Measurements from ENCODE around the gene RCOR2. TPM values are rescaled to one million over a fixed set of nuclear protein-coding genes. Genes with fewer than 3 reads are reported as not detected.
A peak's percentile ranks its signal among the peaks of the same experiment; 100 is the strongest.

Gene RCOR2
- total and polyA plus RNA-seq, 2 of the 13 experiments (the other 11 are each of a cell fraction or from before 2014, with no cell fraction given) = 8.3 to 8.5 TPM

DNA sequence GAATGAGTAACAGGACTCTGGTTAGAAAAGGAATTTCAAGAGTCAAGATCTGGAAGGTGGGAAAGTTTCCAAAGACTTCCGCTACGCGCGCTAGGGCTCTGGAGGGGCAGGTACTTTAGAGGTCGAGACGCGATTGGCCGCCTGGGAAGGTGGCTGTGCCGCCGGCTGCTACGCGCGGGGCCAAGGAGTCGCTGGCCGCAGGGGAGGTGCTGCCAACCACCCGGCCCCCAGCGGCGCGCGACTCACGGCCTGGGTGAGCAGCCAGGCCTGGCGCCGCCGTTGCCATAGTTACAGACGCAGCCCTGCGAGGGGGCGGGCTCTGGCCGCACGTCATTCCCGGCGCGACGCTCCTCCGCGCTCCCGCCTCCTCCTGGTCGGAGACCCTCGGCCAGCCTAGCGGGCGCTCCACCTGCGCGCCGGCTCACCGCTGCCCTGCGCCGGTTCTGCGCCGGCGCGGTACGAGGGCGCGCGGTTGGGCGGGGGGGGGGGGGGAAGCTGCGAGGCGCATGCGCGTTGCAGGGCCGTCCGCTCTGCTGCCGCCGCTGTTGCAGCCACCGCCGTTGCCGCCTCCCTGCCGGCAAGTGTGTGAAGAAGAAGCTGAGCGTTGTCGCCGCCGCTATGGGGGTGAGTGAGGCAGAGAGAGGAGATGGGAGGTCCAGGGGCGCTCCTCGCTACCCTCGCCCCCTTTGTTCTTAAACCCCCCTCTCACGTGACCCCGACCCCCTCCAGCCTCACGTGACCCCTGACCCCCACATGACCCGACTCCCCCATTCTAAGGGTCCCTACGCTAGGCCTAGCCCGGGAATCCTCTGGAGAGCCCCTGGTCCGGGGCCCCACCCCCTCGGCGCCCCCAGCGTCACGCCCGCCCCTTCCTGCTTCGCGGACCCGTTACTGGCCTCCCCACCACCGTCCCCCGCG, 21.8 kb upstream of the RCOR2 start, which contains the start of gene NAA40 (continued):
- TF ChIP-seq TRIM24 (CRISPR knock-in tag; IDR thresholded peaks at IDR 0.05) (no peak), ZNF160 (CRISPR knock-in tag; IDR thresholded peaks at IDR 0.05) (no peak), PHF5A (CRISPR knock-in tag; IDR thresholded peaks at IDR 0.05; ENCODE audit: low read depth, unreplicated experiment) (no peak), ZNF766 (CRISPR knock-in tag; IDR thresholded peaks at IDR 0.05; ENCODE audit: borderline replicate concordance) (0 out of 2 replicates have a peak, but pooled peaks have one; percentile 42), CCDC6 (CRISPR knock-in tag; IDR thresholded peaks at IDR 0.05) (0 out of 2 replicates have a peak, but pooled peaks have one; percentile 72), POLR2G (IDR thresholded peaks at IDR 0.05; ENCODE audit: low read depth, low read length) (peak; percentile 47; the same call in 1 of the 2 replicates)
- TF ChIP-seq, protein P1, sequence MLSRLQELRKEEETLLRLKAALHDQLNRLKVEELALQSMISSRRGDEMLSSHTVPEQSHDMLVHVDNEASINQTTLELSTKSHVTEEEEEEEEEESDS (CRISPR knock-in tag; IDR thresholded peaks at IDR 0.05; ENCODE audit: borderline replicate concordance) = no peak
- TF ChIP-seq, protein P2, sequence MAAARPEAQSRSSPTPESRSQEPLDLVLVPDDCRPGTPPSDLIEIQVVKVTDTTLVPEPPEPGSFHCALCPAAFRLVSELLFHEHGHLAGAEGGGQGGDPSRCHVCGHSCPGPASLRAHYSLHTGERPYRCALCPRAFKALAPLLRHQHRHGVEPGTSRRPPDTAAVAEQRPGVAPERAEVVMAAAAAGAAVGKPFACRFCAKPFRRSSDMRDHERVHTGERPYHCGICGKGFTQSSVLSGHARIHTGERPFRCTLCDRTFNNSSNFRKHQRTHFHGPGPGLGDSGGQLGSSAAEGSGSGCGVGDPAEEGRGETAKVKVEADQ (CRISPR knock-in tag; IDR thresholded peaks at IDR 0.05; ENCODE audit: borderline replicate concordance) = no peak

DNA sequence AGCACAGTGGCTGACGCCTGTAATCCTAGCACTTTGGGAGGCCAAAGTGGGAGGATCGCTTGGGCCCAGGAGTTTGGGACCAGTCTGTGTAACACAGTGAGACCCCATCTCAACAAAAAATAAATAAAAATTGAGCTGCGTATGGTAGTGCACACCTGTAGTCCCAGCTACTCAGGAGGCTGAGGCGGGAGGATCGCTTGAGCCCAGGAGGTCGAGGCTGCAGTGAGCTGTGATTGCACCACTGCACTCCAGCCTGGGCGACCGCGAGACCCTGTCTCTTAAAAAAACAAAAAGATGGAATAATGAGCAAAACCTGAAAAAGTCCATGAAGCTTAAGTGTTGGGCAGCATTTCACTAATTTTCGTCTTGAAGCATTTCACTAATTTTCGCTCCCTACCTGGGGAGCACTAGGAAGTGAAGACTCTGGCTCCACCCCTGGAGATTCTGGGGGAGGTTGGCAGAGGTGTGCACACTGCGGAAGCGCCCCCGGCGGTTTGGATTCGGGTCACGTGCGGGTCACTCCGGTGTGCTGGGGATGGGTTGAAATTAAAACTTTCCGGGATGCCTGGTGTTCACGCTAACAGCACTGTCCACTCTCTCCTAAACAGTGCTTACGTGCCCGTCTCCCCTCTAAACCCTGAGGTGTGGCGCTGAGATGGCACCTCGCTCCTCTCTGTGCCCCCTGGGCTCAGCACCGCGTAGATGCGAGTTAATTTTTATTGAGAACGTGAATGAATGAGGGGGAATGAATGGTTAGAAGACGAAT, 20.9 kb upstream of the RCOR2 start:
- H3K9ac ChIP-seq (ENCODE audit: insufficient read depth, low read depth, low read length) = peak overlapping the region; percentile 50
- ChIA-PET CTCF (ENCODE audit: low intra/inter-chr PET ratio, low total read pairs) (no interaction called here), POLR2A (no interaction called here)
- no peaks in the 10 kb centered on the region for H4K20me1 ChIP-seq (ENCODE audit: insufficient read depth, low read length)
- DNase-seq (ENCODE audit: low spot score) (no peak), FAIRE-seq (peak; percentile 39), ATAC-seq (peak; percentile 59)
- no TSS peak for BruUV-seq (replicated peaks)
- peak overlapping the region; percentile 65 to 82 (median 66) for H3K4me3 ChIP-seq (replicated peaks in 1 of 3; ENCODE audit: insufficient read depth in 1 of 3, low read depth in 2 of 3, low read length in 3 of 3)
- no peaks in the 10 kb centered on the region for H3K9me3 ChIP-seq (ENCODE audit: low read length)
- in situ Hi-C loops (cut with HindIII; ENCODE audit: extremely low pct_ligation_motif_present, low pct_unique_long_range_greater_than_20kb) = no loop called here
- H3K79me2 ChIP-seq (ENCODE audit: insufficient read depth, low read length) = peaks cover 24% of the 10 kb centered on the region
- no peaks in the 10 kb centered on the region; a peak in 1 of 5 replicates for H3K27me3 ChIP-seq (ENCODE audit: control insufficient read depth in 1 of 2, insufficient read depth in 2 of 2, low read length in 2 of 2)
- peak overlapping the region; percentile 83 for H2AFZ ChIP-seq (ENCODE audit: low read length)
- intact Hi-C loops (cut with micrococcal nuclease; ENCODE audit: unreplicated experiment) = loop anchor here (2.0 kb wide), 1 partner anchor 21 kb away; the partner anchor contains the start of gene RCOR2
- H3K36me3 ChIP-seq (replicated peaks in 1 of 2; ENCODE audit: control insufficient read depth in 1 of 2, insufficient read depth in 2 of 2, low read length in 2 of 2) = no peaks in the 10 kb centered on the region
- H3K4me1 ChIP-seq (ENCODE audit: insufficient read depth, low read length) = peaks cover 41% of the 10 kb centered on the region
- WGBS (ENCODE audit: low lambda C conversion rate) = 9% methylated on average over 29 of the region's 30 CpGs
- H3K27ac ChIP-seq (ENCODE audit: extremely low read length, insufficient read depth, low read length) = peak overlapping the region; percentile 46
- H3K4me2 ChIP-seq (ENCODE audit: low read depth, low read length) = peak overlapping the region; percentile 93
- peak; percentile 14 for TF ChIP-seq IKZF4 (CRISPR knock-in tag; IDR thresholded peaks at IDR 0.05; ENCODE audit: borderline replicate concordance, low read depth, not compliant biosample characterization)
- TF ChIP-seq HNRNPL (IDR thresholded peaks at IDR 0.05; ENCODE audit: low read depth, low read length) = 0 out of 2 replicates have a peak, but pooled peaks have one; percentile 62
- peak; percentile 76 for TF ChIP-seq ZNF749 (CRISPR knock-in tag; IDR thresholded peaks at IDR 0.05; ENCODE audit: borderline replicate concordance)
- peak; percentile 48 for TF ChIP-seq ZEB1 (IDR thresholded peaks at IDR 0.05; ENCODE audit: insufficient replicate concordance, low read depth)
- TF ChIP-seq RXRA (CRISPR knock-in tag; IDR thresholded peaks at IDR 0.05) = peak; percentile 15; the same call in 1 of the 2 replicates
- no peak for TF ChIP-seq SRSF1 (optimal IDR thresholded peaks at IDR 0.05; ENCODE audit: low read depth, low read length)
- TF ChIP-seq ZNF605 (CRISPR knock-in tag; IDR thresholded peaks at IDR 0.05) = no peak
- TF ChIP-seq, protein P3, sequence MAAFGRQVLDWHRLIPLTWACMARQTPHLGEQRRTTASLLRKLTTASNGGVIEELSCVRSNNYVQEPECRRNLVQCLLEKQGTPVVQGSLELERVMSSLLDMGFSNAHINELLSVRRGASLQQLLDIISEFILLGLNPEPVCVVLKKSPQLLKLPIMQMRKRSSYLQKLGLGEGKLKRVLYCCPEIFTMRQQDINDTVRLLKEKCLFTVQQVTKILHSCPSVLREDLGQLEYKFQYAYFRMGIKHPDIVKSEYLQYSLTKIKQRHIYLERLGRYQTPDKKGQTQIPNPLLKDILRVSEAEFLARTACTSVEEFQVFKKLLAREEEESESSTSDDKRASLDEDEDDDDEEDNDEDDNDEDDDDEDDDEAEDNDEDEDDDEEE (CRISPR knock-in tag; IDR thresholded peaks at IDR 0.05) = 0 out of 2 replicates have a peak, but pooled peaks have one; percentile 32
- no peak for TF ChIP-seq GTF2F1 (IDR thresholded peaks at IDR 0.05; ENCODE audit: low read length)
- TF ChIP-seq ZFP90 (CRISPR knock-in tag; IDR thresholded peaks at IDR 0.05; ENCODE audit: borderline replicate concordance) = peak; percentile 60; the same call in 1 of the 2 replicates
- TF ChIP-seq ELF1 (CRISPR knock-in tag; IDR thresholded peaks at IDR 0.05) = peak; percentile 14; the same call in 1 of the 2 replicates

Data from HepG2 (cell line).